Mucosa of descending colon (tissue), 3 donors: ENCODE measurements around the gene TTLL4. TPM values are rescaled to one million over a fixed set of nuclear protein-coding genes. Genes with fewer than 3 reads are reported as not detected.

ENCODE experiments used
- ATAC-seq: fragments of 200-7000 bp; cut with Tn5 transposase; one replicate; pipeline ENCODE4 v1.9.1; 2020; ENCODE audit warnings: mild to moderate bottlenecking, moderate library complexity
- DNase-seq, 3 donors: peaks; one replicate each; pipeline ENCODE4 v3.0.0-alpha.2; 2020
- H3K36me3 ChIP-seq: fragments of 200-600 bp; one replicate; pipeline ENCODE4 v1.8.0; 2021; ENCODE audit warnings: low read depth, mild to moderate bottlenecking
- H3K4me1 ChIP-seq: fragments of 200-600 bp; one replicate; pipeline ENCODE4 v1.8.0; 2021; ENCODE audit warnings: low read depth, mild to moderate bottlenecking
- H3K4me3 ChIP-seq: fragments of 200-600 bp; one replicate; pipeline ENCODE4 v1.8.0; 2021; ENCODE audit warnings: mild to moderate bottlenecking
- H3K9me3 ChIP-seq: fragments of 200-600 bp; one replicate; pipeline ENCODE4 v1.8.0; 2021; ENCODE audit warnings: mild to moderate bottlenecking
- intact Hi-C, 2 donors: fragments of 100-400 bp; cut with DNase I in 1 of 2; cut with micrococcal nuclease in 1 of 2; formaldehyde crosslinking; loops; one replicate each; pipeline versions ENCODE4 v1.11.0 to v1.11.1; 2022; cut with DNase I, micrococcal nuclease
- total RNA-seq, 3 donors: library from RNA; stranded (reverse); fragmentation: NEBNext Ultra II Directional in 2 of 3; extraction: Animal tissue kit (Norgen Biotek cat#: 25700) in 2 of 3; gene quantifications; one replicate each; pipeline versions ENCODE4 v1.2.1 to v1.2.4, GENCODE V29; 2021 to 2023
- TF ChIP-seq, protein P1 (sequence below): fragments of 200-600 bp; IDR thresholded peaks from one replicate; pipeline ENCODE4 v1.8.0; 2022; ENCODE audit warnings: antibody characterized with exemption, mild to moderate bottlenecking
- donor health status: DM: no; HTN: no; CAD: no; lungs with moderate emphysema.
- donor health status: DM: no; HTN: no; CAD: no.
- donor health status: DM: no; HTN: yes; CAD: no.

TTLL4 gene
- total RNA-seq, 3 donors from 2014 or later = 21.0 to 30.1 (median 23.8) TPM

DNA sequence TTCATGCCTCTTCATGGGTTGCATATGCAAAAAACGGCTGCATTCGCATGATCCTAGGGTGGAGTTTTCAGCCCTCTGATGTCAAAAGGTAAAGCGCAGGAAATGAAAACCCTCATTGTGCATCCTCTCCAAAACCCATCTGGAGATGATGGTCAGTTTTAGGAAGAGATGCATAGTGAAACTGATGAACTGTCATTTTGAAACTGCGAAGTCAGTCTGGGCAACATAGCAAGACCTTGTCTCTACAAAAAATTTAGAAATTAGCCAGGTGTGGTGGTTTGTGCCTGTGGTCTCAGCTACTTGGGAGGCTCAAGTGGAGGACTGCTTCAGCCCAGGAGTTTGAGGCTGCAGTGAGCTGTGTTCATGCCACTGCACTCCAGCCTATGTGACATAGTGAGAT lies 2.5 kb upstream of the TTLL4 start:
- H3K36me3 ChIP-seq = no peaks in the 10 kb centered on the region
- no peaks in the 10 kb centered on the region for H3K9me3 ChIP-seq
- H3K4me3 ChIP-seq = no peak overlapping the region
- peaks cover 3% of the 10 kb centered on the region for H3K4me1 ChIP-seq
- ATAC-seq (no peak), DNase-seq (no peak)
- TF ChIP-seq, protein P1, sequence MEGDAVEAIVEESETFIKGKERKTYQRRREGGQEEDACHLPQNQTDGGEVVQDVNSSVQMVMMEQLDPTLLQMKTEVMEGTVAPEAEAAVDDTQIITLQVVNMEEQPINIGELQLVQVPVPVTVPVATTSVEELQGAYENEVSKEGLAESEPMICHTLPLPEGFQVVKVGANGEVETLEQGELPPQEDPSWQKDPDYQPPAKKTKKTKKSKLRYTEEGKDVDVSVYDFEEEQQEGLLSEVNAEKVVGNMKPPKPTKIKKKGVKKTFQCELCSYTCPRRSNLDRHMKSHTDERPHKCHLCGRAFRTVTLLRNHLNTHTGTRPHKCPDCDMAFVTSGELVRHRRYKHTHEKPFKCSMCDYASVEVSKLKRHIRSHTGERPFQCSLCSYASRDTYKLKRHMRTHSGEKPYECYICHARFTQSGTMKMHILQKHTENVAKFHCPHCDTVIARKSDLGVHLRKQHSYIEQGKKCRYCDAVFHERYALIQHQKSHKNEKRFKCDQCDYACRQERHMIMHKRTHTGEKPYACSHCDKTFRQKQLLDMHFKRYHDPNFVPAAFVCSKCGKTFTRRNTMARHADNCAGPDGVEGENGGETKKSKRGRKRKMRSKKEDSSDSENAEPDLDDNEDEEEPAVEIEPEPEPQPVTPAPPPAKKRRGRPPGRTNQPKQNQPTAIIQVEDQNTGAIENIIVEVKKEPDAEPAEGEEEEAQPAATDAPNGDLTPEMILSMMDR = no peak
- intact Hi-C loops = no loop called here

- H3K9me3 ChIP-seq = no peaks in the 10 kb centered on the region
- DNase-seq (no peak), ATAC-seq (no peak)
- H3K4me3 ChIP-seq = no peak overlapping the region
- peaks cover 3% of the 10 kb centered on the region for H3K4me1 ChIP-seq
- no peaks in the 10 kb centered on the region for H3K36me3 ChIP-seq
- TF ChIP-seq, protein P1 = no peak
- intact Hi-C loops = loop anchor here in 1 of 2 donors (5.0 kb wide), 1 partner anchor 137 kb away; no protein-coding TSS in a partner anchor
Observed at GRCh38 chr2:218709908-218710307, 727 bp upstream of the TTLL4 start.

GRCh38 chr2:218710334-218710686 lies 325 bp upstream of the TTLL4 start:
- Histone ChIP-seq H3K36me3 (no peaks in the 10 kb centered on the region), H3K4me3 (no peak overlapping the region), H3K9me3 (no peaks in the 10 kb centered on the region), H3K4me1 (peaks cover 3% of the 10 kb centered on the region)
- intact Hi-C loops = loop anchor here in 1 of 2 donors (5.0 kb wide), 1 partner anchor 137 kb away; no protein-coding TSS in a partner anchor
- DNase-seq = no peak
- TF ChIP-seq, protein P1 = no peak
- ATAC-seq = no peak

GRCh38 chr2:218711550-218711929 lies 905 bp downstream of the TTLL4 start:
- TF ChIP-seq, protein P1 = no peak
- intact Hi-C loops = loop anchor here in 1 of 2 donors (5.0 kb wide), 1 partner anchor 136 kb away; no protein-coding TSS in a partner anchor
- Histone ChIP-seq H3K4me1 (peaks cover 3% of the 10 kb centered on the region), H3K36me3 (no peaks in the 10 kb centered on the region), H3K9me3 (no peaks in the 10 kb centered on the region), H3K4me3 (no peak overlapping the region)
- DNase-seq (no peak), ATAC-seq (no peak)

GRCh38 chr2:218713922-218714321 lies 3.3 kb downstream of the TTLL4 start:
- no peak for DNase-seq
- peaks cover 3% of the 10 kb centered on the region for H3K4me1 ChIP-seq
- no peaks in the 10 kb centered on the region for H3K9me3 ChIP-seq
- intact Hi-C loops = loop anchor here in 1 of 2 donors (5.0 kb wide), 1 partner anchor 133 kb away; no protein-coding TSS in a partner anchor
- TF ChIP-seq, protein P1 = no peak
- H3K36me3 ChIP-seq = no peaks in the 10 kb centered on the region
- no peak overlapping the region for H3K4me3 ChIP-seq
- ATAC-seq = no peak

DNA sequence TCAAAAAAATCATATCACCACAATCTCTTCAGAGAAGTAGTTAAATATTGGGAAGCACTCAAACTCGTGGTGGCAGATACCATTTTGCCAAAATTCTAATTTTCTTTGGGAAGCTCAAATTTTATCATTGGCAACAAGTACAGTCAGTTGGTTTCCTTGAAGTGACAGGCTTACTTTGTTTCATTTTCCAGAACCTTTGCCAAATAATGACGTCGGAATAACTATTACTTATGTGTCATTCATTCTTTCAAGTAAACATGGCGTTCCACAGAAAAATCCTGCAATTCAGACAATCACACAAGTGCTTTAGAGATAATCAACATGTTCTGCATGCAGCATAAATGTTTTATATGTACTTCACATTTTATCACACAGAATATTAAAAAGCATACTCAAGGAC lies 5.4 kb downstream of the TTLL4 start:
- Histone ChIP-seq H3K36me3 (no peaks in the 10 kb centered on the region), H3K4me3 (no peak overlapping the region), H3K9me3 (no peaks in the 10 kb centered on the region), H3K4me1 (peaks cover 3% of the 10 kb centered on the region)
- TF ChIP-seq, protein P1 = no peak
- no peak for DNase-seq
- intact Hi-C loops = no loop called here
- no peak for ATAC-seq
